HG03139 (cell line): ENCODE data around the gene CCDC200.
"Not testable (repeated sequence)": the region's sequence is repeated elsewhere in the genome, so short reads cannot be mapped to it uniquely, and the experiment has no call there.

Experiments
- ATAC-seq: cut with Tn5 transposase; IDR thresholded peaks from one replicate; pipeline ENCODE4 v1.9.1; 2021; ENCODE audit not compliant: unreplicated experiment

The CCDC200 gene

DNA sequence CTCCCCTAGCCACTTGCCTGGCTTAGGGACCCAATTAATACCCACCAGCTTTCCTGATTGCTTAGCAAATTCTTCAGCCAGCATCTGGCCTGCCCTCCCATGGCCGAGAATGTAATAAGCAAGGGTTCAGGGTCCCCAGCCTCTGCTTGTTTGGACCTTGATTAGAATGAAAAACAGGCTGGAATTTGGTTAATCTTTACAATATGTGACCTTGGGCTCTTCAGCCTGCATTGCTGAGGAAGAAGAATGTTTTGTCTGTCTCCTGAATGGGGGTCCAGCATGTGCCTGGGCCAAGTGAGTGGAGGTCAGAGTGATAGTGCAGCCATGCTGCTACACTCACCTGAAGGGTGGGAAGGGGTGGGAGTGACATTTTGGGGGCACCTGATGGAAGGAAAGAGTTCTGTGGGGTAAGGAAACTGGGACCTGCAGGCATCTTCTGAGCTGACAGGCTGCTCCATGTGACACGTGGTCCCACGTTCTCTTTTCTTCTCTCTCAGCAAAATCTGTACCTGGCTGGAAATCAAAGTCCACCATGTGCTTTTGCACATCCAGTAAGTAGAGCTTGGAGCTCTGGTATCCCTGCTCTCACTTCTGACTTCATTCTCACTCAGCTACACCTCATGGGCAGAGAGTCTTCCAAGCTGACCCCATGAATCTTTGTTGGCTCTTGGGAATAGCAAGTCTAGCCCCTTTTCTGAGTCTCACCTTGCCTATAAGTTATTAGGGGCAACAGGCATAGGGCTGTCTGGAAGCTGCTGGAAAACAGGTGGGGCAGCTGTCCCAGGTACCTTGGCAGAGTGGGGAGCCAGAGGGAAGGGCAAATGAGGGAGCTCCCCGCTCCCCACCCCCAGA is 11.4 kb downstream of the CCDC200 start:
- no peak for ATAC-seq

DNA sequence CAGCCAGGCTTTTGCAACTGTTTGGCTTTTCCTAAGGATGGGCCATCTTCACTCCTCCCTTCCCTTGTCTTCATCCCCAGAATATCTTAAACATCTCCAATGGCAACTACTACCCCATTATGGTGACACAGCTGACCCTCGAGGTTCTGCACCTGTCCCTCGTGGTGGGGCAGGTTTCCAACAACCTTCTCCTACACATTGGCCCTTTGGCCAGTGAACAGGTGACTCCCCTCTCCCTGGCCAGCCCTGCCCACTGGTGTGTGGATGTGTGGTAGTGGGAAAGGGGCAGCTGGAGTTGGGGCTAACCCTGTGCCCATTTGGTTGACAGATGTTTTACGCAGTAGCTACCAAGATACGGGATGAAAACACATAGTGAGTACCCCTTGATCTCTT is 12.1 kb downstream of the CCDC200 start:
- ATAC-seq = no peak

- ATAC-seq = no peak
These were observed 13.1 kb downstream of the CCDC200 start for GRCh38 chr17:43215341-43215740.

GRCh38 chr17:43213545-43213944 is 14.9 kb downstream of the CCDC200 start:
- ATAC-seq = no peak

GRCh38 chr17:43212641-43213490 is 15.6 kb downstream of the CCDC200 start:
- ATAC-seq = no peak

GRCh38 chr17:43211480-43212402 is 16.7 kb downstream of the CCDC200 start, which contains the start of gene TMEM106A:
Gene TMEM106A (plus strand): TSS chr17:43211875. CDS start chr17:43213042, 1,167 bp downstream.
- peak; percentile 61 for ATAC-seq

- ATAC-seq = no peak
These were observed 17.3 kb downstream of the CCDC200 start for GRCh38 chr17:43211123-43211479.

- no peak for ATAC-seq
These were observed 17.8 kb downstream of the CCDC200 start for GRCh38 chr17:43210576-43210975.

DNA sequence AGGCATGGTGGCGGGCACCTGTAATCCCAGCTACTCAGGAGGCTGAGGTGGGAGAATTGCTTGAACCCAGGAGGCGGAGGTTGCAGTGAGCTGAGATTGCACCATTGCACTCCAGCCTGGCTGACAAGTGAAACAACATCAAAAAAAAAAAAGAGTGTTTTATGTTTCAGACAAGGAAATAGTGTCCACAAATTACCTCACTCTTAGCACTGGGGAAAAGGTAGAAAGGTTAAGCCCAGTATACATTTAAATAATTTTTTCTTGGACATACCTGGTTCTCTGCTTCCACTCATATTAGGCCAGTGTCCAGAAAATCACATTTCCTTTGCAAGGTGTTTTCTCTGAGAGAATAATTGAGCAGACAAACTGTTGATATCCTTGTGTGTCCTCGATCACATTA is 25.4 kb downstream of the CCDC200 start:
- ATAC-seq = not testable (repeated sequence)

GRCh38 chr17:43200127-43200526 is 28.3 kb downstream of the CCDC200 start:
- no peak for ATAC-seq

- no peak for ATAC-seq
These were observed 28.8 kb downstream of the CCDC200 start for GRCh38 chr17:43199633-43200032.

- no peak for ATAC-seq
These were observed 35.2 kb downstream of the CCDC200 start for GRCh38 chr17:43193251-43193650.

- not testable (repeated sequence) for ATAC-seq
These were observed 41.8 kb downstream of the CCDC200 start for GRCh38 chr17:43186656-43187055.

- no peak for ATAC-seq
These were observed 44.5 kb downstream of the CCDC200 start for GRCh38 chr17:43183921-43184320.

DNA sequence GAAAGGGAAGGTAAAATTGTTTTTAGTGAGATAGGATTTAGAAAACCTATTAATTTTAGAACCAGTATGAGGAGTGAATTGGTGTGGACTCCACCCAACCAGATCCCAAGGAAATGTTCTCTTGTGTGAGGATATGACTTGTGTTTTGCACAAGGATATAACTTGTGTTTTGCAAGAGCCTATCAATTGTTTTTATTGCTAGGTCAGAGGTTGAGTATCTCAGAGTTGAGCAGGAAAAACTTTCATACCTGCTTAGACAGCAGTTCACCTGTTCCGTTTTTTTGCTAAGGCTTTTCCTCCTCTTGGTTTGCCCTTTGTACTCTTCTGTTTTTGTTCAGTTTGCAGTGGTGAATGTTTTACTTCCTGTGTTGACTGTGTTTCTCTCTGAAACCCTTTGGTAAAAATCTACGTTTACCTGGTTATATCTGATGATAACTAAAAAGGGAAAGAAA is 52.3 kb downstream of the CCDC200 start:
- ATAC-seq = no peak

DNA sequence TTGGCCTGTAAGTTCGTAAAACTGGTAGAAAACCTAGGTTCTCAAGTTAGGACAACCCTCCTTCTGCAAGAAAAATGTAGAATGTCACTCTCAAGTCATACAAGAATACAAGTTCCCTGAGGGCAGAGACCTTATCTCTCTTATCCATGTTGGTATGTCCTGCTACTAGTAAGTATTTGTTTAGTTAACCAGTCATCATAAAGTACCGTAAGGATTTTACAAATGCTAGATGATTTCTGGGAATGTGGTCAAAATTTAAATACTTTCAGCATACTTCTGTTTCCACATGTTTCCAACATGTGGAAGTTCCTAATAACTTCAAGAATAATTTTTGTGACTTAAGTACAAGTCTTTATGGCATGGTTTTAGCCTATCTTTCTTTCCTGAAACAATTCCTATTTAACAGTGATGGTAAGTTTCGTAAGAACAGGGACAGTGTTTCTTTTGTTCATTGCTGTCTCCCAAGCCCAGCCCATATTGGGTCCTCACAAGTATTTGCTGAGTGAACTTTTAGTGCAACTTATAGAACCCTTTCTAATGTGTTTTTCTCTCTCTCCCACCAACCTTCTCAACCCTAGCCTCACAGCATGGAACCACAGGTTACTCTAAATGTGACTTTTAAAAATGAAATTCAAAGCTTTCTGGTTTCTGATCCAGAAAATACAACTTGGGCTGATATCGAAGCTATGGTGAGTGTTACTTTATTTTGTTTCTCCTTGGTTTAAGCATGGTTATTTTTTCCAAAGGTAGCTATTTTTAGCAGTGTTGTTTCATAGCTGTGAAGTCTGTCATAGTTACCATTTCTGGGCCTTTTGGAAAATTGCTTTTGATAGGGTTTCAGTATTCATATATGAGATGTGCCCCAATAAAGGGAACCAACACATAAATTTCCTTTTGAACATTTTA is 53.0 kb downstream of the CCDC200 start:
- no peak for ATAC-seq

- no peak for ATAC-seq
These were observed 56.6 kb downstream of the CCDC200 start for GRCh38 chr17:43171586-43172487.
